Ramos (cell line): ENCODE results near the gene KRTAP10-2.

Experiments used
- in situ Hi-C: fragments of 300-500 bp; cut with MboI; formaldehyde crosslinking; loops from one replicate; pipeline ENCODE4 v1.14.3; 2022; ENCODE audit warnings: low sequenced_read_pairs; ENCODE audit not compliant: unreplicated experiment

The KRTAP10-2 gene

GRCh38 chr21:44547656-44548331, 3.5 kb downstream of the KRTAP10-2 start:
- in situ Hi-C loops, result no loop called here

- in situ Hi-C loops, result no loop called here
These were observed 6.7 kb downstream of the KRTAP10-2 start for GRCh38 chr21:44544566-44544965.

GRCh38 chr21:44542716-44543115, 8.6 kb downstream of the KRTAP10-2 start:
- in situ Hi-C loops, result no loop called here

GRCh38 chr21:44540741-44541288, 10.5 kb downstream of the KRTAP10-2 start:
- in situ Hi-C loops, result no loop called here

- in situ Hi-C loops, result no loop called here
These were observed 11.2 kb downstream of the KRTAP10-2 start, which contains the start of gene KRTAP10-1 for GRCh38 chr21:44539991-44540666. KRTAP10-1 (minus strand) TSS chr21:44540195; CDS start chr21:44540150, 45 bp downstream.

GRCh38 chr21:44539046-44539445, 12.3 kb downstream of the KRTAP10-2 start:
- in situ Hi-C loops, result no loop called here

- in situ Hi-C loops, result no loop called here
These were observed 13.1 kb downstream of the KRTAP10-2 start for GRCh38 chr21:44537930-44538911.

GRCh38 chr21:44535963-44536362, 15.3 kb downstream of the KRTAP10-2 start:
- in situ Hi-C loops, result no loop called here

GRCh38 chr21:44534688-44535087, 16.6 kb downstream of the KRTAP10-2 start:
- in situ Hi-C loops, result no loop called here

GRCh38 chr21:44533891-44534627, 17.2 kb downstream of the KRTAP10-2 start:
- in situ Hi-C loops, result no loop called here

GRCh38 chr21:44533121-44533890, 18.0 kb downstream of the KRTAP10-2 start:
- in situ Hi-C loops, result no loop called here

GRCh38 chr21:44532712-44533111, 18.6 kb downstream of the KRTAP10-2 start:
- in situ Hi-C loops, result no loop called here

GRCh38 chr21:44531606-44532564, 19.4 kb downstream of the KRTAP10-2 start:
- in situ Hi-C loops, result no loop called here

- in situ Hi-C loops, result no loop called here
These were observed 20.3 kb downstream of the KRTAP10-2 start for GRCh38 chr21:44530903-44531605.

GRCh38 chr21:44530221-44530902, 20.9 kb downstream of the KRTAP10-2 start:
- in situ Hi-C loops, result no loop called here

- in situ Hi-C loops, result loop anchor here (5.0 kb wide), 1 partner anchor 47 kb away; no protein-coding TSS in a partner anchor
These were observed 21.7 kb downstream of the KRTAP10-2 start for GRCh38 chr21:44529503-44530125.
